ENCODE measurements around the gene MRPL45. TPM values are rescaled to one million over a fixed set of nuclear protein-coding genes. Genes with fewer than 3 reads are reported as not detected.

MRPL45 gene
- total RNA-seq, 1 donor from 2014 or later: 33.9 TPM

DNA sequence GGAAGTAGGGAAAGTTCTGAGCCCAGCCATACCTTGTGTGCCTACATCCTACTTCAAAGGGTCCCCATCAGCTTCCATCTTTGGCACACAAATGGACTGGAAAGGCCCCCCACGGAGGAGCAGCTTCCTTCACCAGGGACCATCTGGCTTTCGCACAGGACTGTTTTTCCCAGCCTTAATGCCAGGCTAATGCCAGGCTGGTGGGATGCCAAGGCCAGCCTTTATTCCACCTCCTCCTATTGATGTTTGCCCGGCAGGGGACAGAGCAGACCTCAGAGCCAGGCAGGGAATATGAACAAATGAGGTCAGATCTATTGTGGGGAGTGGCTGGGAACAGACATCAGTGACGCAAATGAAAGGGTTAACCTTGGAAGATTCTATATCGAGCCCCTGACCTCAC is 41.1 kb downstream of the MRPL45 start:
- no peak for ATAC-seq (ENCODE audit: low read depth)
- intact Hi-C loops (cut with micrococcal nuclease): no loop called here
- CTCF ChIA-PET: interaction anchor here (1.6 kb wide), 1 partner anchor 11 kb away, joined by 3 read pairs; no protein-coding TSS in a partner anchor
- peaks cover 2% of the 10 kb centered on the region for H3K27me3 Mint-ChIP-seq
- H3K9me3 Mint-ChIP-seq: no peaks in the 10 kb centered on the region
- no peaks in the 10 kb centered on the region for H3K36me3 Mint-ChIP-seq (ENCODE audit: low read depth)
- no peak overlapping the region for H3K27ac Mint-ChIP-seq
- no peaks in the 10 kb centered on the region for H3K4me1 Mint-ChIP-seq
- no peak overlapping the region for H3K4me3 Mint-ChIP-seq
- TF ChIP-seq, protein P1, sequence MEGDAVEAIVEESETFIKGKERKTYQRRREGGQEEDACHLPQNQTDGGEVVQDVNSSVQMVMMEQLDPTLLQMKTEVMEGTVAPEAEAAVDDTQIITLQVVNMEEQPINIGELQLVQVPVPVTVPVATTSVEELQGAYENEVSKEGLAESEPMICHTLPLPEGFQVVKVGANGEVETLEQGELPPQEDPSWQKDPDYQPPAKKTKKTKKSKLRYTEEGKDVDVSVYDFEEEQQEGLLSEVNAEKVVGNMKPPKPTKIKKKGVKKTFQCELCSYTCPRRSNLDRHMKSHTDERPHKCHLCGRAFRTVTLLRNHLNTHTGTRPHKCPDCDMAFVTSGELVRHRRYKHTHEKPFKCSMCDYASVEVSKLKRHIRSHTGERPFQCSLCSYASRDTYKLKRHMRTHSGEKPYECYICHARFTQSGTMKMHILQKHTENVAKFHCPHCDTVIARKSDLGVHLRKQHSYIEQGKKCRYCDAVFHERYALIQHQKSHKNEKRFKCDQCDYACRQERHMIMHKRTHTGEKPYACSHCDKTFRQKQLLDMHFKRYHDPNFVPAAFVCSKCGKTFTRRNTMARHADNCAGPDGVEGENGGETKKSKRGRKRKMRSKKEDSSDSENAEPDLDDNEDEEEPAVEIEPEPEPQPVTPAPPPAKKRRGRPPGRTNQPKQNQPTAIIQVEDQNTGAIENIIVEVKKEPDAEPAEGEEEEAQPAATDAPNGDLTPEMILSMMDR (IDR thresholded peaks at IDR 0.05): no peak
- POLR2A ChIA-PET: no interaction called here
- no peak for DNase-seq

DNA sequence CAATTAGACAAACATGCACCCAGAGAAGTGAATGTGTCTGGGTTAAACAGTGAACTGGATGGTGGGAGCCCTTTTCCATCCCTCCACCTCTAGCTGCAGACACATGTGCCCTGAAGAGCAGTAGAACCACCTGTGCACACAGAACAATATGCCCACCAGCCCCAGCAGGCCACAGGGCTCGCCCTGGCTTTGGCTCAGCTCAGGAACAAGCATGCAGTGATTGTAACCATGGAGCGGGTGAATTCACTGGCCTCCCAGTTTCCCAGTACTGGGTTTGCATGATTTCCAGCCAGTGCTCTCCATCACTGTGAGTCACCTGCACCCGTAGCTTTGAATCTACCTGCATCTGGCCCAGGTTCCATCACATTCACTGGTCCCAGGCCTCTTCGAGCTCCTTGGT is 41.6 kb downstream of the MRPL45 start:
- H3K4me3 Mint-ChIP-seq: no peak overlapping the region
- H3K36me3 Mint-ChIP-seq (ENCODE audit: low read depth): no peaks in the 10 kb centered on the region
- no peak overlapping the region for H3K27ac Mint-ChIP-seq
- H3K27me3 Mint-ChIP-seq: peaks cover 2% of the 10 kb centered on the region
- H3K9me3 Mint-ChIP-seq: no peaks in the 10 kb centered on the region
- CTCF ChIA-PET: interaction anchor here (1.6 kb wide), 1 partner anchor 11 kb away, joined by 3 read pairs; no protein-coding TSS in a partner anchor
- H3K4me1 Mint-ChIP-seq: no peaks in the 10 kb centered on the region
- ATAC-seq (ENCODE audit: low read depth): no peak
- TF ChIP-seq, protein P1 (IDR thresholded peaks at IDR 0.05): no peak
- POLR2A ChIA-PET: no interaction called here
- no peak for DNase-seq
- intact Hi-C loops (cut with micrococcal nuclease): no loop called here

DNA sequence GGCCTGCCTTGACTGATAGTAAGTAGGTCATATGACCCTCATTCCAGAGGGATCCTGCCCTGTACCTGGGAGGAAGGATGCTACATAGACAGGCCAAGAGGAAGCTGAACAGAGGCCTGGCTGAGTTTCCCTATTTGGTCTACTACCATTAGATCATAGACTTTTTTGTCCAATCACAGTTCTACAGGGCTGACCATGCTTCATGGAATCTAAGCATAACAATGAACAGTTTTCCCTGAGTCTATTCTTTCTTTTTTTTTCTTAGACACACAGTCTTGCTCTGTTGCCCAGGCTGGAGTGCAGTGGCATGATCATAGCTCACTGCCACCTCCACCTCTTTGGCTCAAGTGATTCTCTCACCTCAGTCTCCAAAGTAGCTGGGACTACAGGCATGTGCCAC is 42.9 kb downstream of the MRPL45 start:
- H3K9me3 Mint-ChIP-seq: no peaks in the 10 kb centered on the region
- DNase-seq (no peak), ATAC-seq (ENCODE audit: low read depth) (no peak)
- no peaks in the 10 kb centered on the region for H3K36me3 Mint-ChIP-seq (ENCODE audit: low read depth)
- peaks cover 2% of the 10 kb centered on the region for H3K27me3 Mint-ChIP-seq
- POLR2A ChIA-PET: no interaction called here
- H3K4me3 Mint-ChIP-seq: no peak overlapping the region
- H3K4me1 Mint-ChIP-seq: no peaks in the 10 kb centered on the region
- TF ChIP-seq, protein P1 (IDR thresholded peaks at IDR 0.05): no peak
- H3K27ac Mint-ChIP-seq: no peak overlapping the region
- CTCF ChIA-PET: interaction anchor here (1.7 kb wide), 1 partner anchor 10 kb away, joined by 5 read pairs; no protein-coding TSS in a partner anchor
- intact Hi-C loops (cut with micrococcal nuclease): no loop called here

DNA sequence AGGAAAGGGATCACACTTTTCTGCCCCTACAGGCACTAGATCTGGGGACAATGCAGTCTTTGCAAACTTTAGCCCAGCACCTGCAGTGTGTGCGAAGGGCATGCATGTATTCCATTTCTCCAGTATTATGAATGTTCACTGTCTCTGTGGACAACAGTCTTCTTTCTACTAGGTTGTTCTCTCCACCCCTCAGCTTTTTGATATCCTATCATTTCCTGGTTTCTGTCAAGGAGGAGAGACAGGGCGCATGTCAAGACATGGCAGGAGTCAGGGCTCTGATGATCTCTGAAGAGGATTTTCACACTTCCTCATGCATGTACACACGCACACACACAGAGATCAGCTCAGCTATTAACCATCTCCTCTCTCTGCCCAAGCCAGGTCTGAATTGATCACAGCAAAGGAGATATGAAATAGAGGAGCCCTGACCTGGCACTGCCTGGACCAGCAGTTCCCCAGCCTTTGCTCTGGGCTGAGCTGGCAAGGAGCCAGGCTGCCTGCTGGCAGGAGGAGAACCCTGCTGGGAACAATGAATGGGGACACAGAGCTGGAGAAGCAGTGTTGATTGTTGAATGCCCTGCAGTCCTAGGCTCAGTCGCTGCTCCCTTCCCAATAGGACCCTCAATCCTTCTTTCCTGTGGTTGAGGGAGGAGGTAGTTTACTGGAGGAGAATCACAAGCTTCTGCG is 44.2 kb downstream of the MRPL45 start:
- no peak for DNase-seq
- CTCF ChIA-PET: interaction anchor here (1.7 kb wide), 1 partner anchor 8 kb away, joined by 5 read pairs; no protein-coding TSS in a partner anchor

DNA sequence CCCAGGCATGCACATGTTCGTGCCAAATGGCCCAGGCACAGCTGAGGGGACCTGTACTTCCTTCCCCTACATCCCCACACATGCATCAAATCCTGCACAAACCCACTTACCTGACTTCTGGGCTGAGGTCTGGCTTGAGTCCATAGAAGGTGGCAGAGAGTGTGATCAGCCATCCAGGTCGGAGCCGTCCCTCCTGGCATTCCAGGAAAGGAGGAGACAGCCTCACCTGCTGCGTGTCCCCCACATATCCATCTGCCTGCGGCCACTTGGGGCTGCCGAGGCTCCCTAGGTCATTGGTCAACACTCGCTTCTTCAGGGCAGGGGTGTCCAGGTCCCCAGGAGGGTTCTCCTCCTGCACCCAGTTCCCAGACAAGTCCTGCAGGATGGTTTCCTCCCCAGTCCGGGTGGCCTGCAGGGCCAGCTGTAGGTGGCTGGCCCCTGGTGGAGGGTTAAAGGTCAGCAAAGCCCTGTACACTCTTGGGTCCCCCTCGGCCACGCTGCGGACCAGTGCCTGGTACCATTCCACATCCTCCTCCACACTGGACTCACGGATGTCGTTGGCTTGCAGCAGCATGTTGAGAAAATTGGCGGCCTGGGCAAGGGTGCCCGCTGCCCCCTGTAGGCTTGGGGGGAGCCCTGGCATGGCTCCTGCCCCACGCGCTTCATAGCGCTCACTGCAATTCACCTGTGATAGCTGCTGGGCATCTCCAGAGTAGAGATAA is 46.1 kb downstream of the MRPL45 start:
- POLR2A ChIA-PET: no interaction called here
- intact Hi-C loops (cut with micrococcal nuclease): no loop called here
- no peaks in the 10 kb centered on the region for H3K9me3 Mint-ChIP-seq
- H3K36me3 Mint-ChIP-seq (ENCODE audit: low read depth): no peaks in the 10 kb centered on the region
- TF ChIP-seq, protein P1 (IDR thresholded peaks at IDR 0.05): no peak
- peaks cover 2% of the 10 kb centered on the region for H3K27me3 Mint-ChIP-seq
- no peak overlapping the region for H3K27ac Mint-ChIP-seq
- H3K4me3 Mint-ChIP-seq: no peak overlapping the region
- DNase-seq (no peak), ATAC-seq (ENCODE audit: low read depth) (no peak)
- CTCF ChIA-PET: no interaction called here
- H3K4me1 Mint-ChIP-seq: no peaks in the 10 kb centered on the region

More for the DNA sequence above, 44.2 kb downstream of the MRPL45 start:
- TF ChIP-seq, protein P1 (IDR thresholded peaks at IDR 0.05): no peak
- no peaks in the 10 kb centered on the region for H3K4me1 Mint-ChIP-seq
- H3K27me3 Mint-ChIP-seq: peaks cover 2% of the 10 kb centered on the region
- ATAC-seq (ENCODE audit: low read depth): no peak
- no peaks in the 10 kb centered on the region for H3K9me3 Mint-ChIP-seq
- no peak overlapping the region for H3K27ac Mint-ChIP-seq
- POLR2A ChIA-PET: no interaction called here
- intact Hi-C loops (cut with micrococcal nuclease): no loop called here
- H3K4me3 Mint-ChIP-seq: no peak overlapping the region
- H3K36me3 Mint-ChIP-seq (ENCODE audit: low read depth): no peaks in the 10 kb centered on the region
